ENCODE data around the gene MYO1D. TPM values are rescaled to one million over a fixed set of nuclear protein-coding genes. Genes with fewer than 3 reads are reported as not detected.

Gene MYO1D
- total RNA-seq, 1 experiment from 2014 or later, result 29.9 TPM

- CTCF ChIA-PET, result interaction anchor here (0.5 to 1.7 kb wide), 6 partner anchors 25 to 250 kb away, joined by 3 to 5 read pairs (median 3); partner anchors contain the start of genes CDK5R1 and MYO1D
- peaks cover 14% of the 10 kb centered on the region for H3K4me1 Mint-ChIP-seq
- POLR2A ChIA-PET, result no interaction called here
- TF ChIP-seq ZSCAN18 (CRISPR knock-in tag; IDR thresholded peaks at IDR 0.05), result no peak
- TF ChIP-seq NR3C1 (CRISPR knock-in tag; conservative IDR thresholded peaks at IDR 0.05; ENCODE audit: low read depth), result no peak
- no peak for TF ChIP-seq ZNF671 (CRISPR knock-in tag; IDR thresholded peaks at IDR 0.05)
- no peak for TF ChIP-seq GABPB1 (CRISPR knock-in tag; IDR thresholded peaks at IDR 0.05)
- no peak for TF ChIP-seq NFATC4 (CRISPR knock-in tag; IDR thresholded peaks at IDR 0.05)
- no peak for TF ChIP-seq ZNF317 (CRISPR knock-in tag; IDR thresholded peaks at IDR 0.05; ENCODE audit: borderline replicate concordance, low read depth)
- TF ChIP-seq ZBTB43 (CRISPR knock-in tag; IDR thresholded peaks at IDR 0.05), result no peak
- no peak for TF ChIP-seq ZNF512 (CRISPR knock-in tag; IDR thresholded peaks at IDR 0.05; ENCODE audit: borderline replicate concordance)
- no peak for TF ChIP-seq SOX15 (CRISPR knock-in tag; IDR thresholded peaks at IDR 0.05)
- TF ChIP-seq HMGA2 (CRISPR knock-in tag; IDR thresholded peaks at IDR 0.05), result no peak
- TF ChIP-seq USF2 (CRISPR knock-in tag; IDR thresholded peaks at IDR 0.05), result peak; percentile 77
- no peak for TF ChIP-seq SP1 (CRISPR knock-in tag; conservative IDR thresholded peaks at IDR 0.05)
- no peak for TF ChIP-seq ZNF416 (CRISPR knock-in tag; IDR thresholded peaks at IDR 0.05)
- TF ChIP-seq USF1 (CRISPR knock-in tag; IDR thresholded peaks at IDR 0.05), result peak; percentile 71
- TF ChIP-seq FOXP4 (CRISPR knock-in tag; IDR thresholded peaks at IDR 0.05), result no peak
- no peak for TF ChIP-seq MYBL2 (CRISPR knock-in tag; IDR thresholded peaks at IDR 0.05)
- no peak for TF ChIP-seq SMAD3 (CRISPR knock-in tag; IDR thresholded peaks at IDR 0.05; ENCODE audit: borderline replicate concordance)
- DNase-seq (ENCODE audit: low spot score) (peak; percentile 64), ATAC-seq (peak; percentile 100)
- H3K27me3 Mint-ChIP-seq (ENCODE audit: low read depth), result peaks cover 4% of the 10 kb centered on the region
- peak overlapping the region; percentile 46 for H3K4me3 Mint-ChIP-seq
- H3K27ac Mint-ChIP-seq, result no peak overlapping the region
- H3K9me3 Mint-ChIP-seq, result no peaks in the 10 kb centered on the region
- H3K36me3 Mint-ChIP-seq, result no peaks in the 10 kb centered on the region
Observed at GRCh38 chr17:32627239-32627996, 249.5 kb downstream of the MYO1D start.

GRCh38 chr17:32626379-32626791 is 250.5 kb downstream of the MYO1D start:
- CTCF ChIA-PET, result interaction anchor here (1.6 to 1.7 kb wide), 2 partner anchors 33 to 251 kb away, joined by 4 to 5 read pairs; partner anchors contain the start of gene MYO1D
- H3K27ac Mint-ChIP-seq, result no peak overlapping the region
- H3K4me3 Mint-ChIP-seq, result no peak overlapping the region
- no peak for TF ChIP-seq GRHL2 (CRISPR knock-in tag; IDR thresholded peaks at IDR 0.05; ENCODE audit: insufficient replicate concordance, severe bottlenecking)
- no peak for TF ChIP-seq ZNF425 (CRISPR knock-in tag; conservative IDR thresholded peaks at IDR 0.05)
- no peak for TF ChIP-seq ZNF512 (CRISPR knock-in tag; IDR thresholded peaks at IDR 0.05; ENCODE audit: borderline replicate concordance)
- TF ChIP-seq NFATC4 (CRISPR knock-in tag; IDR thresholded peaks at IDR 0.05), result no peak
- TF ChIP-seq IRF1 (CRISPR knock-in tag; IDR thresholded peaks at IDR 0.05), result no peak
- no peak for TF ChIP-seq NFYB (CRISPR knock-in tag; conservative IDR thresholded peaks at IDR 0.05; ENCODE audit: low read depth)

More at GRCh38 chr17:32626379-32626791, 250.5 kb downstream of the MYO1D start:
- DNase-seq (ENCODE audit: low spot score) (no peak), ATAC-seq (no peak)
- Mint-ChIP-seq H3K4me1 (peaks cover 24% of the 10 kb centered on the region), H3K9me3 (no peaks in the 10 kb centered on the region), H3K27me3 (ENCODE audit: low read depth) (peaks cover 6% of the 10 kb centered on the region), H3K36me3 (no peaks in the 10 kb centered on the region)
- POLR2A ChIA-PET, result no interaction called here
